GM12878 (cell line): ENCODE measurements around the gene GABBR2.

Experiments
- GATAD2B ChIP-seq: fragments of 450-650 bp; conservative IDR thresholded peaks from 2 replicates; pipeline ENCODE4 v1.6.1; 2017; ENCODE audit warnings: low read depth, mild to moderate bottlenecking, moderate library complexity
- TAF1 ChIP-seq: IDR thresholded peaks from 2 replicates; pipeline ENCODE4 v1.6.1; 2011; ENCODE audit warnings: mild to moderate bottlenecking, low read depth, low read length, borderline replicate concordance

DNA sequence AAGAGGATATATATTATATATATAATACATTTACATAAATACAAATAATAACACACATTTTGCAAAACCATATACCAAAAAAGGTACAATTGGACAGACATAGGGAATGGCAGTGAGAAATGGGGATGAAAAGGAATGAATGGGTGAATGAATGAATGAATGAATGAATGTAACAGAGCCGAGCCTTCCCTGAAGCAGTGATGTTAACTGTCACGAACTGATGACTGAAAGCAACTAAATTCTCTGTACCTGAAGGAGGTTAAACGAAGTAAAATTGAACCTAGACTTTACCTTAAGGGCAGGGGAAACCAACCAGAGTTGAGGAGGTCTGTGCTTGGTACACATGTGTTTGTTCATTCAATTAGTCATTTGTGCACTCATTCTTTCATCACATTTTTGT is 283.7 kb downstream of the GABBR2 start:
- no peak for TF ChIP-seq GATAD2B
- TF ChIP-seq TAF1: no peak
